HEK293 (cell line): ENCODE results near the gene CCL19.

Experiments
- GLIS2 ChIP-seq: fragments of 450-650 bp; formaldehyde crosslinking; IDR thresholded peaks from 2 replicates; pipeline ENCODE4 v1.5.1; 2016; ENCODE audit warnings: missing biosample characterization, missing genetic modification characterization
- KLF10 ChIP-seq: fragments of 450-650 bp; IDR thresholded peaks from 2 replicates; pipeline ENCODE4 v1.5.1; 2018; ENCODE audit warnings: missing biosample characterization, mild to moderate bottlenecking, missing genetic modification characterization
- PRDM1 ChIP-seq: fragments of 450-650 bp; formaldehyde crosslinking; IDR thresholded peaks from 2 replicates; pipeline ENCODE4; 2016; ENCODE audit warnings: missing biosample characterization, missing genetic modification characterization
- PRDM6 ChIP-seq: fragments of 450-650 bp; formaldehyde crosslinking; IDR thresholded peaks from 2 replicates; pipeline ENCODE4 v1.5.1; 2017; ENCODE audit warnings: missing biosample characterization, missing genetic modification characterization
- REST ChIP-seq: fragments of 450-650 bp; formaldehyde crosslinking; IDR thresholded peaks from 2 replicates; pipeline ENCODE4 v1.5.1; 2016; ENCODE audit warnings: missing biosample characterization, missing genetic modification characterization
- SETDB1 ChIP-seq: IDR thresholded peaks from one replicate; pipeline ENCODE4 v1.6.1; 2017; ENCODE audit warnings: mild to moderate bottlenecking, low read length, moderate library complexity, mixed read lengths; ENCODE audit not compliant: insufficient read length
- TCF7L2 ChIP-seq: IDR thresholded peaks from 2 replicates; pipeline ENCODE4 v1.6.1; 2011; ENCODE audit warnings: low read depth, mild to moderate bottlenecking, inconsistent platforms, low read length, moderate library complexity, borderline replicate concordance
- YY1 ChIP-seq: fragments of 450-650 bp; formaldehyde crosslinking; IDR thresholded peaks from 2 replicates; pipeline ENCODE4 v1.5.1; 2018; ENCODE audit warnings: missing biosample characterization, missing genetic modification characterization
- ZBTB21 ChIP-seq: fragments of 450-650 bp; formaldehyde crosslinking; IDR thresholded peaks from 2 replicates; pipeline ENCODE4 v1.5.1; 2017; ENCODE audit warnings: missing biosample characterization, missing genetic modification characterization
- ZFP41 ChIP-seq: fragments of 450-650 bp; formaldehyde crosslinking; IDR thresholded peaks from 2 replicates; pipeline ENCODE4 v1.5.1; 2016; ENCODE audit warnings: missing biosample characterization, missing genetic modification characterization, borderline replicate concordance
- ZNF133 ChIP-seq: fragments of 450-650 bp; formaldehyde crosslinking; IDR thresholded peaks from 2 replicates; pipeline ENCODE4 v1.5.1; 2016; ENCODE audit warnings: missing biosample characterization, missing genetic modification characterization
- ZNF148 ChIP-seq: fragments of 450-650 bp; formaldehyde crosslinking; IDR thresholded peaks from 2 replicates; pipeline ENCODE4 v1.5.0; 2017; ENCODE audit warnings: missing biosample characterization, missing genetic modification characterization, borderline replicate concordance
- ZNF202 ChIP-seq: fragments of 450-650 bp; formaldehyde crosslinking; IDR thresholded peaks from 2 replicates; pipeline ENCODE4 v1.5.1; 2016; ENCODE audit warnings: missing biosample characterization, missing genetic modification characterization, borderline replicate concordance
- ZNF214 ChIP-seq: fragments of 450-650 bp; formaldehyde crosslinking; IDR thresholded peaks from 2 replicates; pipeline ENCODE4 v1.5.1; 2017; ENCODE audit warnings: missing biosample characterization, mild to moderate bottlenecking, missing genetic modification characterization, borderline replicate concordance
- ZNF223 ChIP-seq: fragments of 450-650 bp; formaldehyde crosslinking; IDR thresholded peaks from 2 replicates; pipeline ENCODE4 v1.5.1; 2016; ENCODE audit warnings: missing biosample characterization, missing genetic modification characterization
- ZNF398 ChIP-seq: fragments of 450-650 bp; formaldehyde crosslinking; IDR thresholded peaks from 2 replicates; pipeline ENCODE4 v1.5.1; 2017; ENCODE audit warnings: missing biosample characterization, missing genetic modification characterization
- ZNF513 ChIP-seq: fragments of 450-650 bp; IDR thresholded peaks from 2 replicates; pipeline ENCODE4 v1.5.1; 2018; ENCODE audit warnings: missing biosample characterization, missing genetic modification characterization
- ZNF580 ChIP-seq: fragments of 450-650 bp; formaldehyde crosslinking; IDR thresholded peaks from 2 replicates; pipeline ENCODE4 v1.5.1; 2016; ENCODE audit warnings: missing biosample characterization, missing genetic modification characterization
- ZNF621 ChIP-seq: fragments of 450-650 bp; formaldehyde crosslinking; IDR thresholded peaks from 2 replicates; pipeline ENCODE4 v1.5.1; 2017; ENCODE audit warnings: missing biosample characterization, missing genetic modification characterization
- ZNF623 ChIP-seq: fragments of 450-650 bp; formaldehyde crosslinking; IDR thresholded peaks from 2 replicates; pipeline ENCODE4 v1.5.1; 2016; ENCODE audit warnings: missing biosample characterization, missing genetic modification characterization
- ZNF645 ChIP-seq: fragments of 450-650 bp; formaldehyde crosslinking; IDR thresholded peaks from 2 replicates; pipeline ENCODE4; 2016; ENCODE audit warnings: missing biosample characterization, missing genetic modification characterization
- ZNF670 ChIP-seq: fragments of 450-650 bp; formaldehyde crosslinking; IDR thresholded peaks from 2 replicates; pipeline ENCODE4 v1.5.1; 2016; ENCODE audit warnings: missing biosample characterization, missing genetic modification characterization, low read depth
- ZNF76 ChIP-seq: fragments of 450-650 bp; formaldehyde crosslinking; IDR thresholded peaks from 2 replicates; pipeline ENCODE4; 2016; ENCODE audit warnings: low read depth, missing biosample characterization, missing genetic modification characterization, borderline replicate concordance
- ZNF792 ChIP-seq: fragments of 450-650 bp; formaldehyde crosslinking; IDR thresholded peaks from 2 replicates; pipeline ENCODE4 v1.5.1; 2016; ENCODE audit warnings: missing biosample characterization, missing genetic modification characterization

Gene CCL19

GRCh38 chr9:34665381-34666250 is 25.5 kb downstream of the CCL19 start (continued):
- TF ChIP-seq REST (tag by site-specific recombination) (no peak), ZNF670 (tag by site-specific recombination) (no peak), YY1 (tag by site-specific recombination) (no peak), ZNF792 (tag by site-specific recombination) (no peak), KLF10 (tag by site-specific recombination) (peak; percentile 60), TCF7L2 (no peak), ZNF513 (no peak), ZBTB21 (tag by site-specific recombination) (peak; percentile 96), ZNF214 (no peak), ZNF223 (tag by site-specific recombination) (no peak), ZNF398 (peak; percentile 87), ZNF133 (tag by site-specific recombination) (no peak), ZNF623 (tag by site-specific recombination) (no peak), ZFP41 (tag by site-specific recombination) (no peak), ZNF76 (peak; percentile 35; the same call in 1 of the 2 replicates), ZNF580 (tag by site-specific recombination) (no peak), ZNF202 (tag by site-specific recombination) (no peak), GLIS2 (tag by site-specific recombination) (peak; percentile 54), PRDM1 (tag by site-specific recombination) (no peak), ZNF148 (tag by site-specific recombination) (no peak), PRDM6 (tag by site-specific recombination) (no peak), SETDB1 (no peak), ZNF645 (tag by site-specific recombination) (no peak), ZNF621 (tag by site-specific recombination) (no peak)
